Measurements from ENCODE around the gene IFITM1. TPM values are rescaled to one million over a fixed set of nuclear protein-coding genes. Genes with fewer than 3 reads are reported as not detected.

Gene IFITM1
- total and polyA plus RNA-seq, 9 of the 15 experiments (the other 6 are each of a cell fraction or from before 2014, with no cell fraction given), result 691 to 5,579 (median 974) TPM

GRCh38 chr11:287821-288477, 25.9 kb upstream of the IFITM1 start (continued):
- peak; percentile 55 for TF ChIP-seq HMGN3 (IDR thresholded peaks at IDR 0.05; ENCODE audit: borderline replicate concordance, extremely low read depth, insufficient read length, low read depth, low read length)
- TF ChIP-seq ZNF263 (CRISPR knock-in tag; IDR thresholded peaks at IDR 0.05; ENCODE audit: borderline replicate concordance), result peak; percentile 60
- TF ChIP-seq MIER1 (IDR thresholded peaks at IDR 0.05; ENCODE audit: low read depth), result no peak
- no peak for TF ChIP-seq ZNF77 (CRISPR knock-in tag; IDR thresholded peaks at IDR 0.05)
- TF ChIP-seq POLR2B (IDR thresholded peaks at IDR 0.05; ENCODE audit: low read depth, partially characterized antibody), result no peak
- peak; percentile 85 for TF ChIP-seq MAX (CRISPR knock-in tag; IDR thresholded peaks at IDR 0.05)
- TF ChIP-seq NR2C2 (CRISPR knock-in tag; IDR thresholded peaks at IDR 0.05), result no peak; the same call in 1 of the 2 replicates
- peak; percentile 30; the same call in 1 of the 2 replicates for TF ChIP-seq NR2C2 (tag; IDR thresholded peaks at IDR 0.05)
- TF ChIP-seq, protein P1, sequence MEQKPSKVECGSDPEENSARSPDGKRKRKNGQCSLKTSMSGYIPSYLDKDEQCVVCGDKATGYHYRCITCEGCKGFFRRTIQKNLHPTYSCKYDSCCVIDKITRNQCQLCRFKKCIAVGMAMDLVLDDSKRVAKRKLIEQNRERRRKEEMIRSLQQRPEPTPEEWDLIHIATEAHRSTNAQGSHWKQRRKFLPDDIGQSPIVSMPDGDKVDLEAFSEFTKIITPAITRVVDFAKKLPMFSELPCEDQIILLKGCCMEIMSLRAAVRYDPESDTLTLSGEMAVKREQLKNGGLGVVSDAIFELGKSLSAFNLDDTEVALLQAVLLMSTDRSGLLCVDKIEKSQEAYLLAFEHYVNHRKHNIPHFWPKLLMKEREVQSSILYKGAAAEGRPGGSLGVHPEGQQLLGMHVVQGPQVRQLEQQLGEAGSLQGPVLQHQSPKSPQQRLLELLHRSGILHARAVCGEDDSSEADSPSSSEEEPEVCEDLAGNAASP (IDR thresholded peaks at IDR 0.05), result no peak
- peak in 1 of 2 experiments; percentile 38 for TF ChIP-seq AFF1 (IDR thresholded peaks at IDR 0.05; ENCODE audit: low read depth in 1 of 2, partially characterized antibody in 2 of 2)
- no peak for TF ChIP-seq HOMEZ (CRISPR knock-in tag; IDR thresholded peaks at IDR 0.05)
- TF ChIP-seq HCFC1 (IDR thresholded peaks at IDR 0.05; ENCODE audit: low read depth, low read length), result no peak
- no peak for TF ChIP-seq TCF7L2 (IDR thresholded peaks at IDR 0.05; ENCODE audit: low read depth, low read length)
- TF ChIP-seq, protein P2, sequence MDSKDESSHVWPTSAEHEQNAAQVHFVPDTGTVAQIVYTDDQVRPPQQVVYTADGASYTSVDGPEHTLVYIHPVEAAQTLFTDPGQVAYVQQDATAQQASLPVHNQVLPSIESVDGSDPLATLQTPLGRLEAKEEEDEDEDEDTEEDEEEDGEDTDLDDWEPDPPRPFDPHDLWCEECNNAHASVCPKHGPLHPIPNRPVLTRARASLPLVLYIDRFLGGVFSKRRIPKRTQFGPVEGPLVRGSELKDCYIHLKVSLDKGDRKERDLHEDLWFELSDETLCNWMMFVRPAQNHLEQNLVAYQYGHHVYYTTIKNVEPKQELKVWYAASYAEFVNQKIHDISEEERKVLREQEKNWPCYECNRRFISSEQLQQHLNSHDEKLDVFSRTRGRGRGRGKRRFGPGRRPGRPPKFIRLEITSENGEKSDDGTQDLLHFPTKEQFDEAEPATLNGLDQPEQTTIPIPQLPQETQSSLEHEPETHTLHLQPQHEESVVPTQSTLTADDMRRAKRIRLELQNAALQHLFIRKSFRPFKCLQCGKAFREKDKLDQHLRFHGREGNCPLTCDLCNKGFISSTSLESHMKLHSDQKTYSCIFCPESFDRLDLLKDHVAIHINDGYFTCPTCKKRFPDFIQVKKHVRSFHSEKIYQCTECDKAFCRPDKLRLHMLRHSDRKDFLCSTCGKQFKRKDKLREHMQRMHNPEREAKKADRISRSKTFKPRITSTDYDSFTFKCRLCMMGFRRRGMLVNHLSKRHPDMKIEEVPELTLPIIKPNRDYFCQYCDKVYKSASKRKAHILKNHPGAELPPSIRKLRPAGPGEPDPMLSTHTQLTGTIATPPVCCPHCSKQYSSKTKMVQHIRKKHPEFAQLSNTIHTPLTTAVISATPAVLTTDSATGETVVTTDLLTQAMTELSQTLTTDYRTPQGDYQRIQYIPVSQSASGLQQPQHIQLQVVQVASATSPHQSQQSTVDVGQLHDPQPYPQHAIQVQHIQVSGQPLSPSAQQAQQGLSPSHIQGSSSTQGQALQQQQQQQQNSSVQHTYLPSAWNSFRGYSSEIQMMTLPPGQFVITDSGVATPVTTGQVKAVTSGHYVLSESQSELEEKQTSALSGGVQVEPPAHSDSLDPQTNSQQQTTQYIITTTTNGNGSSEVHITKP (IDR thresholded peaks at IDR 0.05; ENCODE audit: partially characterized antibody), result peak; percentile 26
- TF ChIP-seq HNRNPLL (IDR thresholded peaks at IDR 0.05; ENCODE audit: low read depth, low read length, poor library complexity, severe bottlenecking), result peak; percentile 14
- TF ChIP-seq NR2C1 (IDR thresholded peaks at IDR 0.05), result no peak
- TF ChIP-seq NR2C1 (tag; IDR thresholded peaks at IDR 0.05), result no peak

All from K562 (cell line).